A549 (cell line): ENCODE data around the gene PPM1L. TPM values are rescaled to one million over a fixed set of nuclear protein-coding genes. Genes with fewer than 3 reads are reported as not detected.

Source experiments
- ATAC-seq, 2 experiments: fragments of 200-7000 bp in 1 of 2; fragments of >200 bp in 1 of 2; cut with Nextera tagmentation in 1 of 2; cut with Tn5 transposase in 1 of 2; 3 replicates each; pipeline versions ENCODE4 v1.8.0 to v1.9.1; 2018 to 2020; ENCODE audit warnings: mild to moderate bottlenecking in 1 of 2, moderate library complexity in 1 of 2
- CTCF ChIA-PET: fragments of 300-600 bp; sonication (Branson Sonifier 250); formaldehyde crosslinking; extraction: SDS; loops from one replicate; lab custom pipeline; 2021; ENCODE audit warnings: antibody characterized with exemption, inconsistent platforms; lab: Yijun Ruan, JAX
- POLR2A ChIA-PET: fragments of 350-600 bp; formaldehyde crosslinking; extraction: SDS; loops from one replicate; lab custom pipeline; 2021; ENCODE audit warnings: antibody characterized with exemption, inconsistent platforms; lab: Yijun Ruan, JAX
- DNase-seq, 2 experiments: peaks; one replicate each; pipeline versions ENCODE4 v3.0.0 to v3.0.0-alpha.2; 2011 to 2016; ENCODE audit warnings: low read depth in 1 of 2, low spot score in 1 of 2
- FAIRE-seq: peaks from 2 replicates; lab custom pipeline; 2011; peaks lifted over from hg19 to GRCh38; lab: Jason Lieb, UNC
- H3K27ac ChIP-seq, 2 experiments: fragments of >200 bp; sonication (Bioruptor Twin); formaldehyde crosslinking; 3 replicates each; pipeline ENCODE4 v1.5.1; 2016 to 2017
- H3K4me1 ChIP-seq: fragments of >200 bp; sonication (Bioruptor Twin); formaldehyde crosslinking; 3 replicates; pipeline ENCODE4 v1.6.1; 2016
- H3K4me2 ChIP-seq: fragments of >200 bp; sonication (Bioruptor Twin); formaldehyde crosslinking; 3 replicates; pipeline ENCODE4 v1.6.1; 2016
- H3K4me3 ChIP-seq: fragments of >200 bp; sonication (Bioruptor Twin); formaldehyde crosslinking; 3 replicates; pipeline ENCODE4 v1.5.1; 2016
- H3K9me3 ChIP-seq: fragments of >200 bp; sonication (Bioruptor Twin); formaldehyde crosslinking; 3 replicates; pipeline ENCODE4 v1.6.1; 2016
- CHD2 ChIP-seq: fragments of 150-350 bp; IDR thresholded peaks from 2 replicates; pipeline ENCODE4 v1.6.1; 2014; ENCODE audit warnings: low read length; ENCODE audit not compliant: partially characterized antibody
- CHD4 ChIP-seq: fragments of 200-600 bp; sonication (generic); IDR thresholded peaks from 2 replicates; pipeline ENCODE4 v1.6.1; 2016; ENCODE audit warnings: antibody characterized with exemption, mild to moderate bottlenecking, borderline replicate concordance
- CTCF ChIP-seq: fragments of >200 bp; sonication (Bioruptor Twin); formaldehyde crosslinking; IDR thresholded peaks from 3 replicates; pipeline ENCODE4 v1.5.1; 2016
- EHMT2 ChIP-seq: fragments of 200-600 bp; sonication (generic); IDR thresholded peaks from 2 replicates; pipeline ENCODE4 v1.6.1; 2016; ENCODE audit warnings: antibody characterized with exemption, low read depth, mild to moderate bottlenecking, moderate library complexity
- HDAC2 ChIP-seq: fragments of 200-600 bp; sonication (generic); IDR thresholded peaks from 2 replicates; pipeline ENCODE4 v1.6.1; 2016
- HEYL ChIP-seq: fragments of 250-450 bp; sonication (Bioruptor Pico); IDR thresholded peaks from 2 replicates; pipeline ENCODE4 v1.8.0; 2021; ENCODE audit warnings: mild to moderate bottlenecking, moderate library complexity
- HOXA7 ChIP-seq: fragments of 250-450 bp; sonication (Bioruptor Pico); IDR thresholded peaks from 2 replicates; pipeline ENCODE4 v1.5.0; 2020; ENCODE audit warnings: mild to moderate bottlenecking, moderate library complexity
- JUNB ChIP-seq: fragments of >200 bp; sonication (Bioruptor Twin); formaldehyde crosslinking; IDR thresholded peaks from 2 replicates; pipeline ENCODE4 v1.6.1; 2016
- PHF8 ChIP-seq: fragments of 200-600 bp; sonication (generic); IDR thresholded peaks from 2 replicates; pipeline ENCODE4 v1.6.1; 2016; ENCODE audit warnings: low read depth, mild to moderate bottlenecking, antibody characterized with exemption, moderate library complexity, borderline replicate concordance
- RCOR1 ChIP-seq: fragments of 150-350 bp; IDR thresholded peaks from 2 replicates; pipeline ENCODE4 v1.6.1; 2014; ENCODE audit warnings: antibody characterized with exemption, low read length, low read depth
- SMC3 ChIP-seq: fragments of >200 bp; sonication (Bioruptor Twin); formaldehyde crosslinking; IDR thresholded peaks from 3 replicates; pipeline ENCODE4 v1.6.1; 2018; ENCODE audit warnings: inconsistent platforms
- SREBF2 ChIP-seq: fragments of 450-650 bp; IDR thresholded peaks from 2 replicates; pipeline ENCODE4 v1.6.1; 2014; ENCODE audit warnings: mild to moderate bottlenecking, moderate library complexity
- TFCP2L1 ChIP-seq: fragments of 250-450 bp; sonication (Bioruptor Pico); IDR thresholded peaks from 2 replicates; pipeline ENCODE4 v1.5.0; 2021; ENCODE audit warnings: mild to moderate bottlenecking
- ZFP36 ChIP-seq: fragments of 450-650 bp; IDR thresholded peaks from 2 replicates; pipeline ENCODE4 v1.6.1; 2014; ENCODE audit warnings: borderline replicate concordance; ENCODE audit not compliant: partially characterized antibody
- WGBS: methylation state at CpG from one replicate; pipeline ENCODE4 v1.1.6; 2017; ENCODE audit errors: missing lambda C conversion rate; 5-methylcytosine and 5-hydroxymethylcytosine counted together
- polyA plus RNA-seq, 4 experiments: library from polyadenylated mRNA; depleted of rRNA in 3 of 4; stranded (reverse); fragments of >200 nt; fragmentation: RNase III in 1 of 4; extraction: RNeasy Plus Mini Kit Qiagen cat#74134 plus additional on column Dnase treatment in 1 of 4; gene quantifications; 2 replicates in 3 of 4; 3 replicates in 1 of 4; pipeline ENCODE4 v1.2.3, GENCODE V29; 2011 to 2017
- TF ChIP-seq, protein P1 (sequence below): fragments of 450-650 bp; IDR thresholded peaks from 2 replicates; pipeline ENCODE4 v1.6.1; 2014; ENCODE audit warnings: antibody characterized with exemption
- TF ChIP-seq, protein P2 (sequence below): fragments of 250-450 bp; sonication (Bioruptor Pico); IDR thresholded peaks from 2 replicates; pipeline ENCODE4 v1.5.0; 2021; ENCODE audit warnings: mild to moderate bottlenecking, moderate library complexity, borderline replicate concordance
- TF ChIP-seq, protein P3 (sequence below): fragments of 200-600 bp; sonication (generic); IDR thresholded peaks from 2 replicates; pipeline ENCODE4 v1.6.1; 2016; ENCODE audit warnings: antibody characterized with exemption, mild to moderate bottlenecking, moderate library complexity

Gene PPM1L
- polyA plus RNA-seq, 2 of the 4 experiments (the other 2 are of a cell fraction), result 0.27 to 0.45 TPM

DNA sequence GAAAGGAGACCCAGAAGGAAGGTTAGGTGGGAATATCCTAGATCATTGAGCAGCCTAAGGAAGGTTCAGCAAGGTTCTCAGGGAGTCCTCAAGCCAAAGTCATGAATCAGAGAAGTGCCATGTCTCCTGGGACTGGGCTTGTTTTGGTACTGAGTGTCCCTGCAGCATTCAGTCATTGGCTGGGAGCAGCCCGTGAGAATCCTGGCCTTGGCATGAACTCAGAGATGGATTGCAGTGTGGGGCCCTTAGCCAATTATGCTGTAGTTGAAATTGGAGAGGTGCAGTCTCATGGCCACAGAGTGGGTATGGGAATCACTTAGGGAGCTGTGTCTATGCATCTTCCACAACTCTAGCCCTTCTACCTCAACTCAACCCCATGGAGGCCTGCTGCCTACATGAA, 17.0 kb upstream of the PPM1L start:
- ChIA-PET CTCF (no interaction called here), POLR2A (no interaction called here)
- TF ChIP-seq JUNB (no peak), CTCF (no peak), CHD2 (no peak), SREBF2 (no peak), PHF8 (no peak), HDAC2 (no peak), HEYL (CRISPR knock-in tag) (no peak)
- TF ChIP-seq, protein P1, sequence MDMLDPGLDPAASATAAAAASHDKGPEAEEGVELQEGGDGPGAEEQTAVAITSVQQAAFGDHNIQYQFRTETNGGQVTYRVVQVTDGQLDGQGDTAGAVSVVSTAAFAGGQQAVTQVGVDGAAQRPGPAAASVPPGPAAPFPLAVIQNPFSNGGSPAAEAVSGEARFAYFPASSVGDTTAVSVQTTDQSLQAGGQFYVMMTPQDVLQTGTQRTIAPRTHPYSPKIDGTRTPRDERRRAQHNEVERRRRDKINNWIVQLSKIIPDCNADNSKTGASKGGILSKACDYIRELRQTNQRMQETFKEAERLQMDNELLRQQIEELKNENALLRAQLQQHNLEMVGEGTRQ, result no peak
- TF ChIP-seq, protein P2, sequence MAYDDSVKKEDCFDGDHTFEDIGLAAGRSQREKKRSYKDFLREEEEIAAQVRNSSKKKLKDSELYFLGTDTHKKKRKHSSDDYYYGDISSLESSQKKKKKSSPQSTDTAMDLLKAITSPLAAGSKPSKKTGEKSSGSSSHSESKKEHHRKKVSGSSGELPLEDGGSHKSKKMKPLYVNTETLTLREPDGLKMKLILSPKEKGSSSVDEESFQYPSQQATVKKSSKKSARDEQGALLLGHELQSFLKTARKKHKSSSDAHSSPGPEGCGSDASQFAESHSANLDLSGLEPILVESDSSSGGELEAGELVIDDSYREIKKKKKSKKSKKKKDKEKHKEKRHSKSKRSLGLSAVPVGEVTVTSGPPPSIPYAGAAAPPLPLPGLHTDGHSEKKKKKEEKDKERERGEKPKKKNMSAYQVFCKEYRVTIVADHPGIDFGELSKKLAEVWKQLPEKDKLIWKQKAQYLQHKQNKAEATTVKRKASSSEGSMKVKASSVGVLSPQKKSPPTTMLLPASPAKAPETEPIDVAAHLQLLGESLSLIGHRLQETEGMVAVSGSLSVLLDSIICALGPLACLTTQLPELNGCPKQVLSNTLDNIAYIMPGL (CRISPR knock-in tag), result no peak
- H3K4me2 ChIP-seq, result no peak overlapping the region
- DNase-seq, result no peak
- no peak for FAIRE-seq
- peak; percentile 13 to 40; a peak in 2 of 6 replicates for ATAC-seq
- no peaks in the 10 kb centered on the region for H3K4me1 ChIP-seq
- H3K27ac ChIP-seq, result no peak overlapping the region
- no peak overlapping the region for H3K4me3 ChIP-seq
- WGBS, result 27% methylated on average over 1 of the region's 1 CpG
- H3K9me3 ChIP-seq, result no peaks in the 10 kb centered on the region

GRCh38 chr3:160746976-160747375, 9.1 kb upstream of the PPM1L start:
- ATAC-seq (no peak), DNase-seq (no peak), FAIRE-seq (no peak)
- no peaks in the 10 kb centered on the region for H3K4me1 ChIP-seq
- no peak overlapping the region for H3K4me3 ChIP-seq
- no peak overlapping the region for H3K4me2 ChIP-seq
- WGBS, result 22% methylated on average over 2 of the region's 2 CpGs
- H3K9me3 ChIP-seq, result no peaks in the 10 kb centered on the region
- CTCF ChIA-PET, result no interaction called here
- POLR2A ChIA-PET, result no interaction called here
- TF ChIP-seq CHD4, result no peak
- TF ChIP-seq, protein P3, sequence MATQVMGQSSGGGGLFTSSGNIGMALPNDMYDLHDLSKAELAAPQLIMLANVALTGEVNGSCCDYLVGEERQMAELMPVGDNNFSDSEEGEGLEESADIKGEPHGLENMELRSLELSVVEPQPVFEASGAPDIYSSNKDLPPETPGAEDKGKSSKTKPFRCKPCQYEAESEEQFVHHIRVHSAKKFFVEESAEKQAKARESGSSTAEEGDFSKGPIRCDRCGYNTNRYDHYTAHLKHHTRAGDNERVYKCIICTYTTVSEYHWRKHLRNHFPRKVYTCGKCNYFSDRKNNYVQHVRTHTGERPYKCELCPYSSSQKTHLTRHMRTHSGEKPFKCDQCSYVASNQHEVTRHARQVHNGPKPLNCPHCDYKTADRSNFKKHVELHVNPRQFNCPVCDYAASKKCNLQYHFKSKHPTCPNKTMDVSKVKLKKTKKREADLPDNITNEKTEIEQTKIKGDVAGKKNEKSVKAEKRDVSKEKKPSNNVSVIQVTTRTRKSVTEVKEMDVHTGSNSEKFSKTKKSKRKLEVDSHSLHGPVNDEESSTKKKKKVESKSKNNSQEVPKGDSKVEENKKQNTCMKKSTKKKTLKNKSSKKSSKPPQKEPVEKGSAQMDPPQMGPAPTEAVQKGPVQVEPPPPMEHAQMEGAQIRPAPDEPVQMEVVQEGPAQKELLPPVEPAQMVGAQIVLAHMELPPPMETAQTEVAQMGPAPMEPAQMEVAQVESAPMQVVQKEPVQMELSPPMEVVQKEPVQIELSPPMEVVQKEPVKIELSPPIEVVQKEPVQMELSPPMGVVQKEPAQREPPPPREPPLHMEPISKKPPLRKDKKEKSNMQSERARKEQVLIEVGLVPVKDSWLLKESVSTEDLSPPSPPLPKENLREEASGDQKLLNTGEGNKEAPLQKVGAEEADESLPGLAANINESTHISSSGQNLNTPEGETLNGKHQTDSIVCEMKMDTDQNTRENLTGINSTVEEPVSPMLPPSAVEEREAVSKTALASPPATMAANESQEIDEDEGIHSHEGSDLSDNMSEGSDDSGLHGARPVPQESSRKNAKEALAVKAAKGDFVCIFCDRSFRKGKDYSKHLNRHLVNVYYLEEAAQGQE, result no peak
- no peak for TF ChIP-seq SREBF2
- TF ChIP-seq ZFP36, result no peak
- no peak for TF ChIP-seq RCOR1
- TF ChIP-seq EHMT2, result no peak
- TF ChIP-seq SMC3, result no peak
- no peak overlapping the region for H3K27ac ChIP-seq

DNA sequence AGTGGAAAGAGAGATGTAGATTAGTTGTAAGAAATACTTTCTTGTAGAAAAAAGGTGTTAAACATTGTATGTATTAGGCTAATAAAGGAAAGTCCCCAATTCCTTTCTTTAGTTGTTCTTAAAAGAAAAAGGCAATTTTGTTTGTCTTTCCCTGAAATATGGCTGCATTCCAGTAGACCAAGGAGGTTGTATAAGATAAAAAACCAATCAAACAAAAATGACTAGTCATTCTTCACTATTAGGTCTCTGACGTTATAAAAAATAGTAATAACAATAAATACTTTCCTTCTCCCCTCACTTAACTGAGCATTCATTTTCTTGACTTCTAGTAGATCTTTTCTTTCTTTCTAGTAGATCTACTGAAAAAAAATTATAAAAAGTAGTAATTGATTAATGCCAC, 8.6 kb upstream of the PPM1L start:
- no peak for DNase-seq
- TF ChIP-seq ZFP36 (no peak), TFCP2L1 (no peak), PHF8 (no peak), HOXA7 (CRISPR knock-in tag) (no peak)
- FAIRE-seq, result no peak
- POLR2A ChIA-PET, result no interaction called here
- Histone ChIP-seq H3K4me1 (no peaks in the 10 kb centered on the region), H3K4me2 (no peak overlapping the region), H3K9me3 (no peaks in the 10 kb centered on the region), H3K4me3 (no peak overlapping the region), H3K27ac (no peak overlapping the region)
- 3% methylated on average over 1 of the region's 1 CpG for WGBS
- CTCF ChIA-PET, result no interaction called here
- ATAC-seq, result no peak
